ENCODE data around the gene TGFB3.

The TGFB3 gene

GRCh38 chr14:75969126-75969525 lies 12.7 kb downstream of the TGFB3 start:
- DNase-seq (ENCODE audit: low read depth) = peak; percentile 45
- H3K4me3 ChIP-seq (ENCODE audit: control insufficient read depth, low read depth, low read length) = no peak overlapping the region
- TF ChIP-seq, protein P1, sequence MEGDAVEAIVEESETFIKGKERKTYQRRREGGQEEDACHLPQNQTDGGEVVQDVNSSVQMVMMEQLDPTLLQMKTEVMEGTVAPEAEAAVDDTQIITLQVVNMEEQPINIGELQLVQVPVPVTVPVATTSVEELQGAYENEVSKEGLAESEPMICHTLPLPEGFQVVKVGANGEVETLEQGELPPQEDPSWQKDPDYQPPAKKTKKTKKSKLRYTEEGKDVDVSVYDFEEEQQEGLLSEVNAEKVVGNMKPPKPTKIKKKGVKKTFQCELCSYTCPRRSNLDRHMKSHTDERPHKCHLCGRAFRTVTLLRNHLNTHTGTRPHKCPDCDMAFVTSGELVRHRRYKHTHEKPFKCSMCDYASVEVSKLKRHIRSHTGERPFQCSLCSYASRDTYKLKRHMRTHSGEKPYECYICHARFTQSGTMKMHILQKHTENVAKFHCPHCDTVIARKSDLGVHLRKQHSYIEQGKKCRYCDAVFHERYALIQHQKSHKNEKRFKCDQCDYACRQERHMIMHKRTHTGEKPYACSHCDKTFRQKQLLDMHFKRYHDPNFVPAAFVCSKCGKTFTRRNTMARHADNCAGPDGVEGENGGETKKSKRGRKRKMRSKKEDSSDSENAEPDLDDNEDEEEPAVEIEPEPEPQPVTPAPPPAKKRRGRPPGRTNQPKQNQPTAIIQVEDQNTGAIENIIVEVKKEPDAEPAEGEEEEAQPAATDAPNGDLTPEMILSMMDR (conservative IDR thresholded peaks at IDR 0.05; ENCODE audit: control insufficient read depth, insufficient read depth, low read depth, low read length) = no peak

- no peak overlapping the region for H3K4me3 ChIP-seq (ENCODE audit: control insufficient read depth, low read depth, low read length)
- TF ChIP-seq, protein P1 (conservative IDR thresholded peaks at IDR 0.05; ENCODE audit: control insufficient read depth, insufficient read depth, low read depth, low read length) = no peak
- peak; percentile 86 for DNase-seq (ENCODE audit: low read depth)
These were observed 13.3 kb downstream of the TGFB3 start for GRCh38 chr14:75968456-75968855.

DNA sequence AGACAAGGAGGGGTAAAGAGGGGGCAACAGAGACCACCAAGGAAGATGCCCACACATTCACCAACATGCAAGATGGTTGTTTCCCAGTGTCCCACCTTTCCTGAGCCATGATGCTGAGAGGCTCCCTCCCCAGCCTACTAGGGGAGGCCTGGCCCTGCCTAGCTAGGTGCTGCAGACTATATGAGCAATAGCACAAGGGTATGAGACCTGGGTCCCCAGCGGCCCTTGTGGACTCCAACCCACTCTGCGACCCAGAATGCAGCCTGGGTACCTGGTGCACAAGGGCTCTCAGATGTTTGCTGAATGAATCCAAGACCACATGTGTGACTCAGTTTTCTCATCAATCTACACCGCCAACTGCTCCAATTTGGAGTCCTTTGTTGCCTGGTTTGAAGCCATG lies 13.9 kb downstream of the TGFB3 start:
- TF ChIP-seq, protein P1 (conservative IDR thresholded peaks at IDR 0.05; ENCODE audit: control insufficient read depth, insufficient read depth, low read depth, low read length) = no peak
- DNase-seq (ENCODE audit: low read depth) = peak; percentile 41
- H3K4me3 ChIP-seq (ENCODE audit: control insufficient read depth, low read depth, low read length) = no peak overlapping the region

DNA sequence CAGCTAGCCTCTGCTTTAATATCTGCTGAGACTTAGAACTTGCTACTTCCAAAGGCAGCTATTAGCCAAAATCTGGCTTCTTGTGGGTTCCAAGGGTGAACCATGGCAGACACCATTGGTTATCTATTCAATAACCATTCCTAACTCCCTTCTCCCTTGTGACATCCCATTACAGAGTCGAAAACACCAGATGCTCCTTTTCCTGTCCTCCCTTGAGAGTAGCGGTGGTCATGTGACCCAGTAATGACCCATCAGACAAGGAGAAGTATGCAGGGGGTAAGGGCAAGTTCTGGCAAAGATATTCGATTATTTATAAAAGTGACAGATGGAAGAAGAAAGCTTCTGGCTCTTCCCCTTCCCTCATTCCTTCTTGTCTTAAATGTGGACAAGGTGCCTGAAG lies 20.1 kb downstream of the TGFB3 start:
- no peak overlapping the region for H3K4me3 ChIP-seq (ENCODE audit: control insufficient read depth, low read depth, low read length)
- DNase-seq (ENCODE audit: low read depth) = no peak
- TF ChIP-seq, protein P1 (conservative IDR thresholded peaks at IDR 0.05; ENCODE audit: control insufficient read depth, insufficient read depth, low read depth, low read length) = no peak

- H3K4me3 ChIP-seq (ENCODE audit: control insufficient read depth, low read depth, low read length) = no peak overlapping the region
- no peak for DNase-seq (ENCODE audit: low read depth)
- TF ChIP-seq, protein P1 (conservative IDR thresholded peaks at IDR 0.05; ENCODE audit: control insufficient read depth, insufficient read depth, low read depth, low read length) = no peak
These were observed 21.6 kb downstream of the TGFB3 start for GRCh38 chr14:75960231-75960630.

GRCh38 chr14:75959031-75959430 lies 22.8 kb downstream of the TGFB3 start:
- DNase-seq (ENCODE audit: low read depth) = no peak
- no peak overlapping the region for H3K4me3 ChIP-seq (ENCODE audit: control insufficient read depth, low read depth, low read length)
- TF ChIP-seq, protein P1 (conservative IDR thresholded peaks at IDR 0.05; ENCODE audit: control insufficient read depth, insufficient read depth, low read depth, low read length) = no peak

GRCh38 chr14:75952489-75952888 lies 29.3 kb downstream of the TGFB3 start:
- H3K4me3 ChIP-seq (ENCODE audit: control insufficient read depth, low read depth, low read length) = no peak overlapping the region
- TF ChIP-seq, protein P1 (conservative IDR thresholded peaks at IDR 0.05; ENCODE audit: control insufficient read depth, insufficient read depth, low read depth, low read length) = no peak
- DNase-seq (ENCODE audit: low read depth) = no peak

Measured in fibroblast of mammary gland (primary cell).